ENCODE data around the gene HTR5A.

The HTR5A gene

GRCh38 chr7:155108144-155108901 lies 38.2 kb downstream of the HTR5A start:
- Histone ChIP-seq H3K36me3 (ENCODE audit: control insufficient read depth in 1 of 2, insufficient read depth in 2 of 2, low read length in 2 of 2) (no peaks in the 10 kb centered on the region), H3K4me1 (ENCODE audit: control insufficient read depth in 1 of 2, insufficient read depth in 2 of 2, low read length in 2 of 2) (no peaks in the 10 kb centered on the region), H3K27me3 (ENCODE audit: control insufficient read depth in 1 of 2, insufficient read depth in 2 of 2, low read length in 2 of 2) (peaks cover 0 to 11% of the 10 kb centered on the region in 2 donors), H3K9me3 (ENCODE audit: control insufficient read depth in 1 of 2, low read length in 2 of 2) (no peaks in the 10 kb centered on the region), H3K4me3 (ENCODE audit: low read depth in 1 of 2, low read length in 2 of 2) (no peak overlapping the region), H3K27ac (ENCODE audit: low read depth, low read length) (no peak overlapping the region), H3K9ac (ENCODE audit: low read depth in 1 of 2, low read length in 2 of 2) (no peak overlapping the region)

GRCh38 chr7:155109121-155109520 lies 39.0 kb downstream of the HTR5A start:
- H3K9me3 ChIP-seq (ENCODE audit: control insufficient read depth in 1 of 2, low read length in 2 of 2), result no peaks in the 10 kb centered on the region
- H3K27me3 ChIP-seq (ENCODE audit: control insufficient read depth in 1 of 2, insufficient read depth in 2 of 2, low read length in 2 of 2), result peaks cover 0 to 11% of the 10 kb centered on the region in 2 donors
- no peak overlapping the region for H3K4me3 ChIP-seq (ENCODE audit: low read depth in 1 of 2, low read length in 2 of 2)
- H3K4me1 ChIP-seq (ENCODE audit: control insufficient read depth in 1 of 2, insufficient read depth in 2 of 2, low read length in 2 of 2), result no peaks in the 10 kb centered on the region
- no peak overlapping the region for H3K9ac ChIP-seq (ENCODE audit: low read depth in 1 of 2, low read length in 2 of 2)
- H3K27ac ChIP-seq (ENCODE audit: low read depth, low read length), result no peak overlapping the region
- no peaks in the 10 kb centered on the region for H3K36me3 ChIP-seq (ENCODE audit: control insufficient read depth in 1 of 2, insufficient read depth in 2 of 2, low read length in 2 of 2)

GRCh38 chr7:155115288-155115687 lies 45.2 kb downstream of the HTR5A start:
- Histone ChIP-seq H3K4me3 (ENCODE audit: low read depth in 1 of 2, low read length in 2 of 2) (no peak overlapping the region), H3K4me1 (ENCODE audit: control insufficient read depth in 1 of 2, insufficient read depth in 2 of 2, low read length in 2 of 2) (no peaks in the 10 kb centered on the region), H3K27me3 (ENCODE audit: control insufficient read depth in 1 of 2, insufficient read depth in 2 of 2, low read length in 2 of 2) (no peaks in the 10 kb centered on the region), H3K27ac (ENCODE audit: low read depth, low read length) (no peak overlapping the region), H3K9ac (ENCODE audit: low read depth in 1 of 2, low read length in 2 of 2) (no peak overlapping the region), H3K36me3 (ENCODE audit: control insufficient read depth in 1 of 2, insufficient read depth in 2 of 2, low read length in 2 of 2) (no peaks in the 10 kb centered on the region), H3K9me3 (ENCODE audit: control insufficient read depth in 1 of 2, low read length in 2 of 2) (peaks cover 0 to 8% of the 10 kb centered on the region in 2 donors)

GRCh38 chr7:155119801-155120382 lies 49.8 kb downstream of the HTR5A start:
- H3K36me3 ChIP-seq (ENCODE audit: control insufficient read depth in 1 of 2, insufficient read depth in 2 of 2, low read length in 2 of 2), result no peaks in the 10 kb centered on the region
- H3K27ac ChIP-seq (ENCODE audit: low read depth, low read length), result no peak overlapping the region
- peaks cover 0 to 12% of the 10 kb centered on the region in 2 donors for H3K9me3 ChIP-seq (ENCODE audit: control insufficient read depth in 1 of 2, low read length in 2 of 2)
- H3K4me1 ChIP-seq (ENCODE audit: control insufficient read depth in 1 of 2, insufficient read depth in 2 of 2, low read length in 2 of 2), result no peaks in the 10 kb centered on the region
- H3K9ac ChIP-seq (ENCODE audit: low read depth in 1 of 2, low read length in 2 of 2), result no peak overlapping the region
- H3K27me3 ChIP-seq (ENCODE audit: control insufficient read depth in 1 of 2, insufficient read depth in 2 of 2, low read length in 2 of 2), result no peaks in the 10 kb centered on the region
- no peak overlapping the region for H3K4me3 ChIP-seq (ENCODE audit: low read depth in 1 of 2, low read length in 2 of 2)

- no peaks in the 10 kb centered on the region for H3K4me1 ChIP-seq (ENCODE audit: control insufficient read depth in 1 of 2, insufficient read depth in 2 of 2, low read length in 2 of 2)
- H3K9me3 ChIP-seq (ENCODE audit: control insufficient read depth in 1 of 2, low read length in 2 of 2), result peaks cover 0 to 12% of the 10 kb centered on the region in 2 donors
- H3K4me3 ChIP-seq (ENCODE audit: low read depth in 1 of 2, low read length in 2 of 2), result no peak overlapping the region
- no peaks in the 10 kb centered on the region for H3K36me3 ChIP-seq (ENCODE audit: control insufficient read depth in 1 of 2, insufficient read depth in 2 of 2, low read length in 2 of 2)
- H3K9ac ChIP-seq (ENCODE audit: low read depth in 1 of 2, low read length in 2 of 2), result no peak overlapping the region
- no peak overlapping the region for H3K27ac ChIP-seq (ENCODE audit: low read depth, low read length)
- H3K27me3 ChIP-seq (ENCODE audit: control insufficient read depth in 1 of 2, insufficient read depth in 2 of 2, low read length in 2 of 2), result peaks cover 0 to 4% of the 10 kb centered on the region in 2 donors
Observed at GRCh38 chr7:155120460-155120859, 50.3 kb downstream of the HTR5A start.

GRCh38 chr7:155122831-155123230 lies 52.7 kb downstream of the HTR5A start:
- H3K27ac ChIP-seq (ENCODE audit: low read depth, low read length), result no peak overlapping the region

GRCh38 chr7:155123413-155123812 lies 53.3 kb downstream of the HTR5A start:
- no peaks in the 10 kb centered on the region for H3K4me1 ChIP-seq (ENCODE audit: control insufficient read depth in 1 of 2, insufficient read depth in 2 of 2, low read length in 2 of 2)
- H3K27me3 ChIP-seq (ENCODE audit: control insufficient read depth in 1 of 2, insufficient read depth in 2 of 2, low read length in 2 of 2), result peaks cover 0 to 4% of the 10 kb centered on the region in 2 donors
- no peak overlapping the region for H3K27ac ChIP-seq (ENCODE audit: low read depth, low read length)
- H3K9me3 ChIP-seq (ENCODE audit: control insufficient read depth in 1 of 2, low read length in 2 of 2), result peaks cover 0 to 12% of the 10 kb centered on the region in 2 donors
- no peak overlapping the region for H3K4me3 ChIP-seq (ENCODE audit: low read depth in 1 of 2, low read length in 2 of 2)
- no peak overlapping the region for H3K9ac ChIP-seq (ENCODE audit: low read depth in 1 of 2, low read length in 2 of 2)
- no peaks in the 10 kb centered on the region for H3K36me3 ChIP-seq (ENCODE audit: control insufficient read depth in 1 of 2, insufficient read depth in 2 of 2, low read length in 2 of 2)

More at GRCh38 chr7:155122831-155123230, 52.7 kb downstream of the HTR5A start:
- Histone ChIP-seq H3K36me3 (ENCODE audit: control insufficient read depth in 1 of 2, insufficient read depth in 2 of 2, low read length in 2 of 2) (no peaks in the 10 kb centered on the region), H3K27me3 (ENCODE audit: control insufficient read depth in 1 of 2, insufficient read depth in 2 of 2, low read length in 2 of 2) (peaks cover 0 to 4% of the 10 kb centered on the region in 2 donors), H3K4me1 (ENCODE audit: control insufficient read depth in 1 of 2, insufficient read depth in 2 of 2, low read length in 2 of 2) (no peaks in the 10 kb centered on the region), H3K9ac (ENCODE audit: low read depth in 1 of 2, low read length in 2 of 2) (no peak overlapping the region), H3K4me3 (ENCODE audit: low read depth in 1 of 2, low read length in 2 of 2) (no peak overlapping the region), H3K9me3 (ENCODE audit: control insufficient read depth in 1 of 2, low read length in 2 of 2) (peaks cover 0 to 12% of the 10 kb centered on the region in 2 donors)

- Histone ChIP-seq H3K27me3 (ENCODE audit: control insufficient read depth in 1 of 2, insufficient read depth in 2 of 2, low read length in 2 of 2) (peaks cover 0 to 4% of the 10 kb centered on the region in 2 donors), H3K4me3 (ENCODE audit: low read depth in 1 of 2, low read length in 2 of 2) (no peak overlapping the region), H3K27ac (ENCODE audit: low read depth, low read length) (no peak overlapping the region), H3K9me3 (ENCODE audit: control insufficient read depth in 1 of 2, low read length in 2 of 2) (peaks cover 0 to 10% of the 10 kb centered on the region in 2 donors), H3K9ac (ENCODE audit: low read depth in 1 of 2, low read length in 2 of 2) (no peak overlapping the region), H3K36me3 (ENCODE audit: control insufficient read depth in 1 of 2, insufficient read depth in 2 of 2, low read length in 2 of 2) (no peaks in the 10 kb centered on the region), H3K4me1 (ENCODE audit: control insufficient read depth in 1 of 2, insufficient read depth in 2 of 2, low read length in 2 of 2) (no peaks in the 10 kb centered on the region)
Observed at GRCh38 chr7:155124706-155125105, 54.6 kb downstream of the HTR5A start.

GRCh38 chr7:155129186-155129585 lies 59.1 kb downstream of the HTR5A start:
- Histone ChIP-seq H3K9ac (ENCODE audit: low read depth in 1 of 2, low read length in 2 of 2) (no peak overlapping the region), H3K27me3 (ENCODE audit: control insufficient read depth in 1 of 2, insufficient read depth in 2 of 2, low read length in 2 of 2) (peaks cover 0 to 4% of the 10 kb centered on the region in 2 donors), H3K9me3 (ENCODE audit: control insufficient read depth in 1 of 2, low read length in 2 of 2) (no peaks in the 10 kb centered on the region), H3K36me3 (ENCODE audit: control insufficient read depth in 1 of 2, insufficient read depth in 2 of 2, low read length in 2 of 2) (no peaks in the 10 kb centered on the region), H3K4me3 (ENCODE audit: low read depth in 1 of 2, low read length in 2 of 2) (no peak overlapping the region), H3K27ac (ENCODE audit: low read depth, low read length) (no peak overlapping the region), H3K4me1 (ENCODE audit: control insufficient read depth in 1 of 2, insufficient read depth in 2 of 2, low read length in 2 of 2) (no peaks in the 10 kb centered on the region)

GRCh38 chr7:155129789-155130188 lies 59.7 kb downstream of the HTR5A start:
- H3K27ac ChIP-seq (ENCODE audit: low read depth, low read length), result no peak overlapping the region
- H3K4me3 ChIP-seq (ENCODE audit: low read depth in 1 of 2, low read length in 2 of 2), result no peak overlapping the region
- no peaks in the 10 kb centered on the region for H3K9me3 ChIP-seq (ENCODE audit: control insufficient read depth in 1 of 2, low read length in 2 of 2)
- H3K27me3 ChIP-seq (ENCODE audit: control insufficient read depth in 1 of 2, insufficient read depth in 2 of 2, low read length in 2 of 2), result peaks cover 0 to 4% of the 10 kb centered on the region in 2 donors
- no peak overlapping the region for H3K9ac ChIP-seq (ENCODE audit: low read depth in 1 of 2, low read length in 2 of 2)
- no peaks in the 10 kb centered on the region for H3K36me3 ChIP-seq (ENCODE audit: control insufficient read depth in 1 of 2, insufficient read depth in 2 of 2, low read length in 2 of 2)
- H3K4me1 ChIP-seq (ENCODE audit: control insufficient read depth in 1 of 2, insufficient read depth in 2 of 2, low read length in 2 of 2), result no peaks in the 10 kb centered on the region

Measured in duodenal mucosa (tissue), 2 donors.